ENCODE data around the gene CSGALNACT2.

DNA sequence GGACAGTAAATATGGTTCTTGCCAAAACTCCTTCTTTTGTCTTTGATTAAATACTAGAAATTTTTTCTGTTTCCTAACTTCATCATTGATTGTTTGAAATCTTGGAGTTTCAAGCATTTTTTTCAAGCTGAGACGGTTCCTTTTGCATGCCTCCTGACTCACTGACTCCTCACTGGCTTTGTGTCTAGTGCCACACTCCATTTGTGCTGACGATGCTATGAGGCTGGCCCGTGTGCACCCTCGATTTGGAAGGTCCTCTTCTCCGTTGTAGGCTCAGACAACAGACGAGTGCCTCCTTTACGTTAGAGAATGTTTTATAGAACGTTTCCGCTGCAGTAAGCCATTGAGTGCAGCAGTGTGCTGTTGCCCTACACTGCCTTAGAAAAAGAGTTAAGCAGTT is 10.8 kb upstream of the CSGALNACT2 start:
- TF ChIP-seq YY1 (IDR thresholded peaks at IDR 0.05; ENCODE audit: low read depth, low read length) (no peak), MYC (IDR thresholded peaks at IDR 0.05; ENCODE audit: insufficient read depth, insufficient read length, insufficient replicate concordance, low read length, severe bottlenecking) (no peak)
